ENCODE results near the gene KCNMB3.

KCNMB3 gene

DNA sequence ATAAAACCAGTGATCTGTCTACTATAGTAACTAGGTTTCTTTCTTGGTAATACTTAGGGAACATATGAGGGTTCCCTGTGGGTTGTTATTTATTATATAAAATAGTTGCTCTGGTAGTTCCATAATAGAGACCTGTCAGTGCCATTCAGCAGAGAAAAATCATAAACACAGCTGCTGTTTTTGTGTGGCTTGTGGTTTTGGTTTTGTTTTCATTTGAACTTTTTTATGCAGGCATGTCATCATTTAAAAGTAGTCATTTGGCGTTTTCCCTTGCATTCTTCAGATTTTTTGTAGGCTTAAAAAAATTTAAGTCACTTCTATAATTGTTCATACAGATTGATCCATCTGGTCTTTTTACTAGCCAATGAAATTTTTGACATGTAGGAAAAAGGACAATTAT is 54.8 kb downstream of the KCNMB3 start:
- peak; percentile 61 for DNase-seq (ENCODE audit: low spot score)

DNA sequence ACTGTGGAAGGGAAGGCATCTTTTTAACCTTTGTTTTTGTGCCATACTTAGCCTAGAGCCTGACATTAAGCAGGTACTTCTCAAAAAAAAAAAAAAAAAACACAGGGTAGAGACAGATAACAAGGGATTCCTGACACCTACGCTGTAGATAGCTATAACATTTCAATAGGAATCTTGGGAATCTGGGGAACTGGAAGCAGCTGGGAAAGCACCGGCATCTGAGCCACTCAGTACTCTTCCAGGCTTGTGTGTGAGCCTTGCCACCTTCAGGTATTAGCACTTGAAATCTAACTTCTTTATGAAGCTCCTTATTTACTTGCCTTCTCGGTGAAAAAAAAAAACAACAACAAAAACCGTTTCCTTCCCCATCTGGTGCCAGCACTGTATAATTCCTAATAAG is 56.0 kb downstream of the KCNMB3 start:
- DNase-seq (ENCODE audit: low spot score): no peak

Data from AG20443 (cell line).